ENCODE data around the gene TVP23C.

DNA sequence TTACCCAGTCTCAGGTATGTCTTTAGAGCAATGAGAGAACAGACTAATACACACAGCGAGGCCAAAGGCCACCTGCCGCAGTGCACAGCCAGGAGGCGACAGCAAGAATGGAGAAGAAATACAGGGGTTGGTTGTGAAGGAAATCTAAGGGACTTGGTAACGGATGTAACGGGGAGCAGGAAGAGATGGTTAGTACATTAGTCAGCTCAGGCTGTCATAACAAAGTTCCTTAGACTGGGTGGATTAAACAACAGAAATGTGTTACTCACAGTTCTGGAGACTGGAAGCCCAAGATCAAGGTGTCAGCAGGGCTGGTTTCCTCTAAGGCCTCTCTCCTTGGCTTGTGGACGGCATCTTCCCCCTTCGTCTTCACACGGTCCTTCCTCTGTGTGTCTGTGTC is 47.1 kb downstream of the TVP23C start:
- no peak for TF ChIP-seq POLR2A (IDR thresholded peaks at IDR 0.05; ENCODE audit: low read length)
- TF ChIP-seq GATA1 (IDR thresholded peaks at IDR 0.05; ENCODE audit: low read depth, low read length) = no peak

All from erythroblast (primary cell).